Measurements from ENCODE around the gene SCUBE1.

DNA sequence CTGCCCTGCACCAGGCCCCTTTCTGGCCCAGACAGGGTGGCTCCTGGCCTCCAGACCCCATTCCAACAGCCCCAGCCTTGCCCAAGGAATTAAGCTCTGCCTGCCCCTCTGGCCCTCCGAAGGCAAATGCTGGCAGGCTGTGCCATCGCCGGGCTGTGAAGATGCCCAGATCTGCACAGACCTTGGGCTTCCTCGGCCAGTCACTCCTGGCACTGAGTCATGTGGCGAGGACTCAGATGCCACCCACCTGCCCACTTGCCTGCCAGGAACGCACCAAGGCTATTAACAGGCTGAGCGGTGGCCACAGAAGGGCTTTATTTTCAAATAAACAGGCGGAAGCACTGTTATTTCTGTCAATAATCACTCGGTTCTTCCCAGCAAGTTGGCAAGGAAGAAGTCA, 105.9 kb downstream of the SCUBE1 start:
- TF ChIP-seq GATA2 (IDR thresholded peaks at IDR 0.05; ENCODE audit: low read depth, low read length) = no peak
- no peak for TF ChIP-seq GATA3 (IDR thresholded peaks at IDR 0.05; ENCODE audit: low read depth, low read length)
